Subcutaneous abdominal adipose tissue (tissue), 5 donors: ENCODE results near the gene DHX40.

Experiments used
- H3K27ac ChIP-seq: one replicate; pipeline ENCODE4 v1.7.0; 2013; ENCODE audit warnings: low read depth, mild to moderate bottlenecking, inconsistent platforms, low read length, moderate library complexity
- H3K27me3 ChIP-seq, 5 donors: one replicate each; pipeline ENCODE4 v1.7.0; 2013; ENCODE audit warnings: low read length in 5 of 5, inconsistent platforms in 1 of 5; ENCODE audit not compliant: control insufficient read depth in 5 of 5, insufficient read depth in 4 of 5
- H3K36me3 ChIP-seq, 5 donors: one replicate each; pipeline ENCODE4 v1.7.0; 2013; ENCODE audit warnings: low read length in 5 of 5; ENCODE audit not compliant: control insufficient read depth in 5 of 5, insufficient read depth in 5 of 5
- H3K4me1 ChIP-seq, 5 donors: one replicate each; pipeline ENCODE4 v1.7.0; 2013; ENCODE audit warnings: low read length in 5 of 5, mild to moderate bottlenecking in 3 of 5, moderate library complexity in 1 of 5; ENCODE audit not compliant: control insufficient read depth in 5 of 5, insufficient read depth in 5 of 5
- H3K4me3 ChIP-seq, 5 donors: one replicate each; pipeline ENCODE4 v1.7.0; 2013; ENCODE audit warnings: low read length in 5 of 5, low read depth in 1 of 5
- H3K9ac ChIP-seq, 5 donors: one replicate each; pipeline ENCODE4 v1.7.0; 2013; ENCODE audit warnings: low read length in 5 of 5, mild to moderate bottlenecking in 4 of 5, moderate library complexity in 3 of 5
- H3K9me3 ChIP-seq, 5 donors: one replicate each; pipeline ENCODE4 v1.7.0; 2013; ENCODE audit warnings: low read length in 5 of 5; ENCODE audit not compliant: control insufficient read depth in 5 of 5
- donor health status: healthy.
- donor health status: healthy.
- donor health status: healthy.
- donor health status: healthy.
- donor health status: healthy.

The DHX40 gene

GRCh38 chr17:59623151-59623550 lies 57.7 kb downstream of the DHX40 start:
- Histone ChIP-seq H3K36me3 (no peaks in the 10 kb centered on the region), H3K27ac (peak overlapping the region; percentile 99), H3K27me3 (no peaks in the 10 kb centered on the region), H3K9ac (peak overlapping the region in 2 of 5 donors; percentile 41 to 87), H3K9me3 (no peaks in the 10 kb centered on the region), H3K4me3 (peak overlapping the region in 3 of 5 donors; percentile 4 to 8 (median 8)), H3K4me1 (peaks cover 4 to 68% (median 67%) of the 10 kb centered on the region in 5 donors)

GRCh38 chr17:59626756-59627155 lies 61.3 kb downstream of the DHX40 start:
- H3K9ac ChIP-seq: no peak overlapping the region
- no peak overlapping the region for H3K4me3 ChIP-seq
- no peak overlapping the region for H3K27ac ChIP-seq
- H3K9me3 ChIP-seq: no peaks in the 10 kb centered on the region
- H3K27me3 ChIP-seq: no peaks in the 10 kb centered on the region
- peaks cover 0 to 3% (median 0%) of the 10 kb centered on the region in 5 donors for H3K36me3 ChIP-seq
- H3K4me1 ChIP-seq: peaks cover 4 to 71% (median 61%) of the 10 kb centered on the region in 5 donors

DNA sequence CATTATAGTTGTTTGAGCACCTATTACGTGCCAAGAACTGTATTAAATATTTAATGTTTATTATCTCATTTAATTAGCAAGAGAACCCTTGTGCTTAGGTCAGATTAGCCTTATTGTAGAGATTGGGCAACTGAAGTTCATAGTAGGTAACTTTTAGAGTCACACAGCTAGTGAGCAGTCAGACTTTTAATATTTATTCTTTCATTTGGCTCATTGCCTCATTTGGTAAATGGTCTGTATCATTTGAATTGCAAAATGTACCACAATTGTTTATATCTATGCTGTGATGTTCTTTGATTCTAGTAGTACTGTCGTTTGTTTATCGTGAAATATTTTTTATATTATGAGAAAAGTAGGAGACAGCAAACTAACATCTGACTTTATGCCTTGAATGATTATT lies 61.9 kb downstream of the DHX40 start:
- H3K9me3 ChIP-seq: no peaks in the 10 kb centered on the region
- H3K9ac ChIP-seq: peak overlapping the region in 1 of 5 donors; percentile 20
- no peak overlapping the region for H3K27ac ChIP-seq
- H3K4me1 ChIP-seq: peaks cover 2 to 67% (median 56%) of the 10 kb centered on the region in 5 donors
- H3K36me3 ChIP-seq: peaks cover 0 to 3% (median 0%) of the 10 kb centered on the region in 5 donors
- no peaks in the 10 kb centered on the region for H3K27me3 ChIP-seq
- no peak overlapping the region for H3K4me3 ChIP-seq

DNA sequence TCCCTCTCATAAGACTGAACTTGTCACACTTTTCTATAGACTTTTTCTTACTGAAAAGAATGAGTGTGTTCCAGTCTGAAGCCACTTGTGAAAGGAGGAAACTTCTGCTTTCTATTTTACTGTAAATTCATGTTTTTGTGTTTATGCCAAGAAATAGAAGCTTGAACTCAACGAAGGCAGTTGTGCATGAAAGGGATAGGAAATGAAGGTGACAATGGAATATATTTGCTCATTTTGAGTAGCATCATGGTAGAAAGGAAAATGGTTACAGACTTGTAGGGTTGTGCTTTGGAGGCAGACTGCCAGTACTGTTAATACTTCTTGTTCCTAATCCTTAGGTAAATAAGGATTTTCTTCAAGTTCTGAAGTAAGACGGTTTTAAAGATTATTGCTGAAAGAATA lies 62.4 kb downstream of the DHX40 start:
- Histone ChIP-seq H3K36me3 (peaks cover 0 to 3% (median 0%) of the 10 kb centered on the region in 5 donors), H3K27me3 (no peaks in the 10 kb centered on the region), H3K4me1 (peaks cover under 1 to 62% (median 53%) of the 10 kb centered on the region in 5 donors), H3K9ac (peak overlapping the region in 1 of 5 donors; percentile 24), H3K4me3 (peak overlapping the region in 1 of 5 donors; percentile 22), H3K9me3 (no peaks in the 10 kb centered on the region), H3K27ac (no peak overlapping the region)

GRCh38 chr17:59629174-59629573 lies 63.8 kb downstream of the DHX40 start:
- no peak overlapping the region for H3K9ac ChIP-seq
- no peak overlapping the region for H3K27ac ChIP-seq
- H3K36me3 ChIP-seq: peaks cover 0 to 3% (median 0%) of the 10 kb centered on the region in 5 donors
- peaks cover 3 to 59% (median 48%) of the 10 kb centered on the region in 5 donors for H3K4me1 ChIP-seq
- H3K27me3 ChIP-seq: no peaks in the 10 kb centered on the region
- H3K9me3 ChIP-seq: no peaks in the 10 kb centered on the region
- H3K4me3 ChIP-seq: no peak overlapping the region

DNA sequence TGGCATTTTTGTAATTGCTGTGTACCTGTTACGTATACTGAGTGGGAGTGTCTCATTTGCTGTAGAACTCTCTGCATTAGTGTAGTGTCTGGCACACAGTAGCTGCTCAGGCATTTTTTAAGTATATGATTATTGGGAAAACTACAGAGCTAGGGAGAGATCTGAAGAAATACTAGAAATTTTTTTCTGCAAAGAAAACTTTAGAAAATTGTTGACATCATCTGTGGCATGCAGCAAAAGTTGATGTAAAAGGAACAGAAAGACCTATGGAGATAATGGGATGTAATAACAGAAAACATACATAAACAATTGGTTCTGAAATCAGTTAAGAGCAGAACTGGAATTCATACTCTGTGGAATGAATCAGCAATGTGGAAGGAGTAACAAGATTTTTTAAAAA lies 65.9 kb downstream of the DHX40 start:
- no peak overlapping the region for H3K4me3 ChIP-seq
- H3K4me1 ChIP-seq: peaks cover 3 to 63% (median 50%) of the 10 kb centered on the region in 5 donors
- peaks cover 0 to 3% (median 0%) of the 10 kb centered on the region in 5 donors for H3K36me3 ChIP-seq
- no peak overlapping the region for H3K9ac ChIP-seq
- H3K27ac ChIP-seq: no peak overlapping the region
- H3K27me3 ChIP-seq: no peaks in the 10 kb centered on the region
- H3K9me3 ChIP-seq: no peaks in the 10 kb centered on the region

DNA sequence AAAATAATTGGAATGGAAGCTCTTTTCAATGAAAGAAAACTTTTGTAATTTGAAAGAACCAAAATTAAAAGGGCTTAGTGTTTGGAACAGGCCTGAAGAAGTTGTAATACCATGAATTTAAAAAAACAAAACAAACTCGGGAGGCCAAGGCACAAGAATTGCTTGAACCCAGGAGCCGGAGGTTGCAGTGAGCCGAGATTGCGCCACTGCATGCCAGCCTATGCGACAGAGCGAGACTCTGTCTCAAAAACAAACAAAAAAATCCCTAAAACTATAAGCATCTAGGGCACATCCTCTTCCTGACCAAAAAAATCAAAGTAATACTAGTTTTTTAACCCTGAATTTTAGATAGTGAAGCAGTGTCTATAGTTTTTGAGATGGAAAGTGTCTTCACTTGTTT lies 67.0 kb downstream of the DHX40 start:
- Histone ChIP-seq H3K27me3 (no peaks in the 10 kb centered on the region), H3K9me3 (no peaks in the 10 kb centered on the region), H3K4me3 (no peak overlapping the region), H3K36me3 (peaks cover 0 to 3% (median 0%) of the 10 kb centered on the region in 5 donors), H3K9ac (no peak overlapping the region), H3K4me1 (peaks cover 3 to 53% (median 42%) of the 10 kb centered on the region in 5 donors), H3K27ac (no peak overlapping the region)

GRCh38 chr17:59633658-59634359 lies 68.4 kb downstream of the DHX40 start:
- Histone ChIP-seq H3K27ac (no peak overlapping the region), H3K9ac (no peak overlapping the region), H3K27me3 (no peaks in the 10 kb centered on the region), H3K4me3 (no peak overlapping the region), H3K36me3 (peaks cover 0 to 3% (median 0%) of the 10 kb centered on the region in 5 donors), H3K9me3 (no peaks in the 10 kb centered on the region), H3K4me1 (peaks cover 3 to 52% (median 37%) of the 10 kb centered on the region in 5 donors)

DNA sequence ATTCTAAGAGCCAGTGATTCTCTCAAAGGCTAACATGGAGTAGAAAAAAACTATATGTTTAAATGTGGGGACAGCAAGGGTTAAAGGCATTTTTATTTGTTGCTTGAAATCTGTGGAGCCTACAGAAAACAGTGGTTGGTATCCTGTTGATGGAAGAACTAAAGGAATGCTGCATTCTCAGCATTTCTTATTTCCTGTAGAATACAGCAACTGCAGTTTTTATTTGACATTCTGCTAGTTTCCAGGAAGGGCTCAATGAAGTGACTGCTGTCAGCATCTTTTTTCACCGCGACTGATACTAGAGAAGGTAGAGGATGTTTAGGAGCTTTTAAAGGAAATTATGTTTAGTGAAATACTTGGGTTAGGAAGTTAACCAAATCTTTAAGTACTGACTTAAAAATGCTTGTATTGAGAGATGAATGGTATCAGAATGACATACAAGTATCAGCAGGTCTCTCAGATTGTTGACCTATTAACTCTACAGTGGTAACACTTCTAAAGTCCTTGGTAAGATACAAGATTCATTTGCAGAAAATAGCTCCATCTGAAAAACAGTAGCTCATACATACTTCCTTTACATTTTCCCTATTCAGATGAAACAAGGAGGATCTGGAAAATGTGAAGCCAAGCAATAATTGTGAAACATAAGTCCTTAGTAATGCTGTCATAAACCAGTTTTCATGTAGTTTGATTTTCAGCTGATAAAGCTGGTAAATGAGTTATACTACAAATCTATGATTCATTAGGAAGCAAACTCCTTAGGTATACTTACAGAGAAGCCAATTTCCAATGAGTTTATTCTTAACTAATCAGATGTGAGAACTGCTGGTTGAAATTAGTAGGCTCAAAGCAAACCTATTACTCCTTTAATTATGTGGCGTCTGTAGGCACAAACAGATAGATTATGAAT lies 69.5 kb downstream of the DHX40 start:
- peaks cover 3 to 47% (median 37%) of the 10 kb centered on the region in 5 donors for H3K4me1 ChIP-seq
- H3K9me3 ChIP-seq: no peaks in the 10 kb centered on the region
- H3K27me3 ChIP-seq: no peaks in the 10 kb centered on the region
- peak overlapping the region in 1 of 5 donors; percentile 41 for H3K9ac ChIP-seq
- peak overlapping the region; percentile 57 for H3K27ac ChIP-seq
- H3K4me3 ChIP-seq: no peak overlapping the region
- H3K36me3 ChIP-seq: peaks cover 0 to 2% (median 0%) of the 10 kb centered on the region in 5 donors
